ENCODE data around the gene LINGO1.
A peak's percentile ranks its signal among the peaks of the same experiment; 100 is the strongest.

Gene LINGO1

GRCh38 chr15:77654975-77655374 is 22.3 kb upstream of the LINGO1 start:
- DNase-seq (ENCODE audit: low spot score), result no peak

- DNase-seq (ENCODE audit: low spot score), result no peak
These were observed 21.2 kb upstream of the LINGO1 start for GRCh38 chr15:77653832-77654480.

GRCh38 chr15:77650265-77650664 is 17.6 kb upstream of the LINGO1 start:
- DNase-seq (ENCODE audit: low spot score), result no peak

GRCh38 chr15:77649610-77650009 is 16.9 kb upstream of the LINGO1 start:
- DNase-seq (ENCODE audit: low spot score), result no peak

GRCh38 chr15:77649017-77649416 is 16.3 kb upstream of the LINGO1 start:
- no peak for DNase-seq (ENCODE audit: low spot score)

- no peak for DNase-seq (ENCODE audit: low spot score)
These were observed 15.2 kb upstream of the LINGO1 start for GRCh38 chr15:77647961-77648360.

GRCh38 chr15:77646104-77646694 is 13.5 kb upstream of the LINGO1 start:
- DNase-seq (ENCODE audit: low spot score), result no peak

GRCh38 chr15:77645602-77646001 is 12.9 kb upstream of the LINGO1 start:
- DNase-seq (ENCODE audit: low spot score), result no peak

- DNase-seq (ENCODE audit: low spot score), result no peak
These were observed 12.0 kb upstream of the LINGO1 start for GRCh38 chr15:77644543-77645247.

GRCh38 chr15:77643764-77644163 is 11.1 kb upstream of the LINGO1 start:
- no peak for DNase-seq (ENCODE audit: low spot score)

- no peak for DNase-seq (ENCODE audit: low spot score)
These were observed 10.2 kb upstream of the LINGO1 start for GRCh38 chr15:77642793-77643430.

- no peak for DNase-seq (ENCODE audit: low spot score)
These were observed 9.3 kb upstream of the LINGO1 start for GRCh38 chr15:77641999-77642398.

- DNase-seq (ENCODE audit: low spot score), result no peak
These were observed 7.9 kb upstream of the LINGO1 start for GRCh38 chr15:77640615-77641014.

GRCh38 chr15:77639431-77639830 is 6.7 kb upstream of the LINGO1 start:
- DNase-seq (ENCODE audit: low spot score), result no peak

- DNase-seq (ENCODE audit: low spot score), result no peak
These were observed 5.4 kb upstream of the LINGO1 start for GRCh38 chr15:77637851-77638692.

GRCh38 chr15:77636209-77636608 is 3.5 kb upstream of the LINGO1 start:
- no peak for DNase-seq (ENCODE audit: low spot score)

- no peak for DNase-seq (ENCODE audit: low spot score)
These were observed 1.7 kb upstream of the LINGO1 start for GRCh38 chr15:77634266-77634962.

GRCh38 chr15:77633913-77634265 is 1.2 kb upstream of the LINGO1 start:
- DNase-seq (ENCODE audit: low spot score), result no peak

- DNase-seq (ENCODE audit: low spot score), result peak; percentile 85
These were observed 611 bp upstream of the LINGO1 start for GRCh38 chr15:77633134-77633912.

GRCh38 chr15:77631745-77632533 is 773 bp downstream of the LINGO1 start:
- DNase-seq (ENCODE audit: low spot score), result no peak

Measured in putamen (tissue), 1 donor.